Measurements from ENCODE around the gene MEF2C. TPM values are rescaled to one million over a fixed set of nuclear protein-coding genes. Genes with fewer than 3 reads are reported as not detected.

MEF2C gene
- total and polyA plus RNA-seq, 3 experiments from 2014 or later = 0.31 to 0.85 TPM; not detected in 1

- no peak overlapping the region for H3K4me3 Mint-ChIP-seq
- H3K27me3 ChIP-seq (ENCODE audit: insufficient read depth, low read length, poor library complexity, severe bottlenecking) = no peaks in the 10 kb centered on the region
- no peaks in the 10 kb centered on the region for H3K36me3 ChIP-seq (ENCODE audit: insufficient read depth, low read length)
- no peak overlapping the region for H3K27ac Mint-ChIP-seq
- ChIA-PET POLR2A (no interaction called here), CTCF (no interaction called here)
- H3K27me3 Mint-ChIP-seq = peaks cover 15 to 53% of the 10 kb centered on the region in 2 donors
- H3K27ac ChIP-seq (ENCODE audit: low read depth, low read length) = no peak overlapping the region
- H3K36me3 Mint-ChIP-seq = no peaks in the 10 kb centered on the region
- no peaks in the 10 kb centered on the region for H3K4me1 Mint-ChIP-seq
- DNase-seq = no peak
- H3K4me3 ChIP-seq (ENCODE audit: low read length) = no peak overlapping the region
- no peaks in the 10 kb centered on the region for H3K9me3 Mint-ChIP-seq
- no peaks in the 10 kb centered on the region for H3K9me3 ChIP-seq (ENCODE audit: low read length)
- no peaks in the 10 kb centered on the region for H3K4me1 ChIP-seq (ENCODE audit: insufficient read depth, low read length)
Observed at GRCh38 chr5:88716101-88716500, 166.9 kb downstream of the MEF2C start.

GRCh38 chr5:88715503-88715902 lies 167.5 kb downstream of the MEF2C start:
- Histone ChIP-seq H3K27ac (ENCODE audit: low read depth, low read length) (no peak overlapping the region), H3K27me3 (ENCODE audit: insufficient read depth, low read length, poor library complexity, severe bottlenecking) (no peaks in the 10 kb centered on the region), H3K4me1 (ENCODE audit: insufficient read depth, low read length) (no peaks in the 10 kb centered on the region), H3K9me3 (ENCODE audit: low read length) (no peaks in the 10 kb centered on the region), H3K4me3 (ENCODE audit: low read length) (no peak overlapping the region), H3K36me3 (ENCODE audit: insufficient read depth, low read length) (no peaks in the 10 kb centered on the region)
- Mint-ChIP-seq H3K27ac (no peak overlapping the region), H3K27me3 (peaks cover 15 to 53% of the 10 kb centered on the region in 2 donors), H3K36me3 (no peaks in the 10 kb centered on the region), H3K4me1 (no peaks in the 10 kb centered on the region), H3K4me3 (no peak overlapping the region), H3K9me3 (no peaks in the 10 kb centered on the region)
- ChIA-PET POLR2A (no interaction called here), CTCF (no interaction called here)
- no peak for DNase-seq

- Mint-ChIP-seq H3K36me3 (no peaks in the 10 kb centered on the region), H3K4me1 (no peaks in the 10 kb centered on the region), H3K4me3 (no peak overlapping the region), H3K27me3 (peaks cover 15 to 45% of the 10 kb centered on the region in 2 donors), H3K9me3 (no peaks in the 10 kb centered on the region), H3K27ac (no peak overlapping the region)
- H3K36me3 ChIP-seq (ENCODE audit: insufficient read depth, low read length) = no peaks in the 10 kb centered on the region
- DNase-seq = no peak
- H3K4me1 ChIP-seq (ENCODE audit: insufficient read depth, low read length) = no peaks in the 10 kb centered on the region
- H3K27me3 ChIP-seq (ENCODE audit: insufficient read depth, low read length, poor library complexity, severe bottlenecking) = no peaks in the 10 kb centered on the region
- no peaks in the 10 kb centered on the region for H3K9me3 ChIP-seq (ENCODE audit: low read length)
- no peak overlapping the region for H3K27ac ChIP-seq (ENCODE audit: low read depth, low read length)
- ChIA-PET POLR2A (no interaction called here), CTCF (interaction anchor here (1.1 kb wide), 2 partner anchors 14 to 932 kb away, joined by 3 read pairs; no protein-coding TSS in a partner anchor)
- no peak overlapping the region for H3K4me3 ChIP-seq (ENCODE audit: low read length)
Observed at GRCh38 chr5:88713818-88714217, 169.2 kb downstream of the MEF2C start.

GRCh38 chr5:88708682-88709398 lies 174.1 kb downstream of the MEF2C start:
- Histone ChIP-seq H3K27ac (ENCODE audit: low read depth, low read length) (no peak overlapping the region), H3K4me1 (ENCODE audit: insufficient read depth, low read length) (no peaks in the 10 kb centered on the region), H3K9me3 (ENCODE audit: low read length) (no peaks in the 10 kb centered on the region), H3K4me3 (ENCODE audit: low read length) (no peak overlapping the region), H3K36me3 (ENCODE audit: insufficient read depth, low read length) (no peaks in the 10 kb centered on the region), H3K27me3 (ENCODE audit: insufficient read depth, low read length, poor library complexity, severe bottlenecking) (no peaks in the 10 kb centered on the region)
- H3K4me3 Mint-ChIP-seq = no peak overlapping the region
- H3K36me3 Mint-ChIP-seq = no peaks in the 10 kb centered on the region
- DNase-seq = no peak
- POLR2A ChIA-PET = no interaction called here
- peaks cover 0 to 2% (median 0%) of the 10 kb centered on the region in 5 donors for H3K9me3 Mint-ChIP-seq
- CTCF ChIA-PET = interaction anchor here (2.7 kb wide), 1 partner anchor 20 kb away, joined by 11 read pairs; no protein-coding TSS in a partner anchor
- H3K27ac Mint-ChIP-seq = no peak overlapping the region
- no peaks in the 10 kb centered on the region for H3K4me1 Mint-ChIP-seq
- peaks cover 4 to 39% of the 10 kb centered on the region in 2 donors for H3K27me3 Mint-ChIP-seq

- POLR2A ChIA-PET = no interaction called here
- Mint-ChIP-seq H3K36me3 (no peaks in the 10 kb centered on the region), H3K27ac (no peak overlapping the region), H3K27me3 (peaks cover 4 to 37% of the 10 kb centered on the region in 2 donors), H3K4me3 (no peak overlapping the region), H3K9me3 (peaks cover 0 to 2% (median 0%) of the 10 kb centered on the region in 5 donors), H3K4me1 (no peaks in the 10 kb centered on the region)
- no peak for DNase-seq
- Histone ChIP-seq H3K27ac (ENCODE audit: low read depth, low read length) (no peak overlapping the region), H3K27me3 (ENCODE audit: insufficient read depth, low read length, poor library complexity, severe bottlenecking) (no peaks in the 10 kb centered on the region), H3K4me3 (ENCODE audit: low read length) (no peak overlapping the region), H3K9me3 (ENCODE audit: low read length) (no peaks in the 10 kb centered on the region), H3K4me1 (ENCODE audit: insufficient read depth, low read length) (no peaks in the 10 kb centered on the region), H3K36me3 (ENCODE audit: insufficient read depth, low read length) (no peaks in the 10 kb centered on the region)
- CTCF ChIA-PET = interaction anchor here (2.7 kb wide), 1 partner anchor 21 kb away, joined by 11 read pairs; no protein-coding TSS in a partner anchor
Observed at GRCh38 chr5:88708021-88708420, 175.0 kb downstream of the MEF2C start.

- H3K9me3 ChIP-seq (ENCODE audit: low read length) = no peaks in the 10 kb centered on the region
- no peak overlapping the region for H3K27ac ChIP-seq (ENCODE audit: low read depth, low read length)
- no peaks in the 10 kb centered on the region for H3K4me1 ChIP-seq (ENCODE audit: insufficient read depth, low read length)
- CTCF ChIA-PET = interaction anchor here (1.0 to 2.7 kb wide), 2 partner anchors 17 to 22 kb away, joined by 3 to 11 read pairs; no protein-coding TSS in a partner anchor
- H3K9me3 Mint-ChIP-seq = peaks cover 0 to 2% (median 0%) of the 10 kb centered on the region in 5 donors
- no peaks in the 10 kb centered on the region for H3K36me3 Mint-ChIP-seq
- POLR2A ChIA-PET = no interaction called here
- no peak for DNase-seq
- no peaks in the 10 kb centered on the region for H3K27me3 ChIP-seq (ENCODE audit: insufficient read depth, low read length, poor library complexity, severe bottlenecking)
- H3K4me3 ChIP-seq (ENCODE audit: low read length) = no peak overlapping the region
- peaks cover 4 to 36% of the 10 kb centered on the region in 2 donors for H3K27me3 Mint-ChIP-seq
- no peak overlapping the region for H3K4me3 Mint-ChIP-seq
- H3K36me3 ChIP-seq (ENCODE audit: insufficient read depth, low read length) = no peaks in the 10 kb centered on the region
- H3K27ac Mint-ChIP-seq = no peak overlapping the region
- H3K4me1 Mint-ChIP-seq = no peaks in the 10 kb centered on the region
Observed at GRCh38 chr5:88707216-88707965, 175.6 kb downstream of the MEF2C start.

- Mint-ChIP-seq H3K9me3 (no peaks in the 10 kb centered on the region), H3K4me3 (no peak overlapping the region), H3K27me3 (peaks cover 20 to 71% of the 10 kb centered on the region in 2 donors), H3K4me1 (no peaks in the 10 kb centered on the region), H3K27ac (no peak overlapping the region), H3K36me3 (no peaks in the 10 kb centered on the region)
- H3K9me3 ChIP-seq (ENCODE audit: low read length) = no peaks in the 10 kb centered on the region
- H3K4me1 ChIP-seq (ENCODE audit: insufficient read depth, low read length) = no peaks in the 10 kb centered on the region
- no peaks in the 10 kb centered on the region for H3K27me3 ChIP-seq (ENCODE audit: insufficient read depth, low read length, poor library complexity, severe bottlenecking)
- H3K27ac ChIP-seq (ENCODE audit: low read depth, low read length) = no peak overlapping the region
- H3K36me3 ChIP-seq (ENCODE audit: insufficient read depth, low read length) = no peaks in the 10 kb centered on the region
- no peak for DNase-seq
- ChIA-PET POLR2A (no interaction called here), CTCF (interaction anchor here (1.2 kb wide), 1 partner anchor 12 kb away, joined by 7 read pairs; no protein-coding TSS in a partner anchor)
- H3K4me3 ChIP-seq (ENCODE audit: low read length) = no peak overlapping the region
Observed at GRCh38 chr5:88702332-88702731, 180.7 kb downstream of the MEF2C start.

GRCh38 chr5:88700121-88700520 lies 182.9 kb downstream of the MEF2C start:
- no peak overlapping the region for H3K4me3 ChIP-seq (ENCODE audit: low read length)
- DNase-seq = no peak
- H3K27me3 Mint-ChIP-seq = peaks cover 31 to 76% of the 10 kb centered on the region in 2 donors
- no peaks in the 10 kb centered on the region for H3K9me3 ChIP-seq (ENCODE audit: low read length)
- H3K4me3 Mint-ChIP-seq = no peak overlapping the region
- H3K36me3 Mint-ChIP-seq = no peaks in the 10 kb centered on the region
- H3K36me3 ChIP-seq (ENCODE audit: insufficient read depth, low read length) = no peaks in the 10 kb centered on the region
- H3K27me3 ChIP-seq (ENCODE audit: insufficient read depth, low read length, poor library complexity, severe bottlenecking) = peaks cover 6% of the 10 kb centered on the region
- no peaks in the 10 kb centered on the region for H3K4me1 Mint-ChIP-seq
- peaks cover 0 to under 1% (median 0%) of the 10 kb centered on the region in 5 donors for H3K9me3 Mint-ChIP-seq
- no peak overlapping the region for H3K27ac Mint-ChIP-seq
- H3K27ac ChIP-seq (ENCODE audit: low read depth, low read length) = no peak overlapping the region
- no peaks in the 10 kb centered on the region for H3K4me1 ChIP-seq (ENCODE audit: insufficient read depth, low read length)
- ChIA-PET POLR2A (no interaction called here), CTCF (interaction anchor here (0.9 kb wide), 1 partner anchor 14 kb away, joined by 3 read pairs; no protein-coding TSS in a partner anchor)
